ENCODE measurements around the gene AK8. TPM values are rescaled to one million over a fixed set of nuclear protein-coding genes. Genes with fewer than 3 reads are reported as not detected.

The AK8 gene
- total and polyA plus RNA-seq, 2 donors from 2014 or later, result 6.2 to 6.3 TPM

GRCh38 chr9:132869266-132869665 is 8.8 kb downstream of the AK8 start:
- no peaks in the 10 kb centered on the region for H3K9me3 ChIP-seq (ENCODE audit: control insufficient read depth in 2 of 3, insufficient read depth in 1 of 3, low read length in 3 of 3)
- no peak for TF ChIP-seq CTCF (IDR thresholded peaks at IDR 0.05; ENCODE audit: borderline replicate concordance, extremely low read depth, insufficient read depth)
- intact Hi-C loops (cut with DNase I), result no loop called here
- no peaks in the 10 kb centered on the region for H3K36me3 ChIP-seq (ENCODE audit: control insufficient read depth in 2 of 3, insufficient read depth in 3 of 3, low read length in 3 of 3)
- DNase-seq, result no peak
- no peaks in the 10 kb centered on the region for H3K4me1 ChIP-seq (ENCODE audit: control insufficient read depth in 2 of 3, insufficient read depth in 2 of 3, low read depth in 1 of 3, low read length in 3 of 3)
- H3K27me3 ChIP-seq (ENCODE audit: control insufficient read depth, insufficient read depth, low read length), result no peaks in the 10 kb centered on the region
- H3K4me3 ChIP-seq (ENCODE audit: low read length in 3 of 3), result no peak overlapping the region
- H3K9ac ChIP-seq (ENCODE audit: low read length in 3 of 3), result no peak overlapping the region
- FAIRE-seq, result no peak
- no peak overlapping the region for H3K27ac ChIP-seq (ENCODE audit: low read depth in 2 of 2, low read length in 2 of 2)

GRCh38 chr9:132866898-132867297 is 11.2 kb downstream of the AK8 start:
- no peaks in the 10 kb centered on the region for H3K9me3 ChIP-seq (ENCODE audit: control insufficient read depth in 2 of 3, insufficient read depth in 1 of 3, low read length in 3 of 3)
- no peak for TF ChIP-seq CTCF (IDR thresholded peaks at IDR 0.05; ENCODE audit: borderline replicate concordance, extremely low read depth, insufficient read depth)
- H3K27me3 ChIP-seq (ENCODE audit: control insufficient read depth, insufficient read depth, low read length), result no peaks in the 10 kb centered on the region
- H3K27ac ChIP-seq (ENCODE audit: low read depth in 2 of 2, low read length in 2 of 2), result no peak overlapping the region
- DNase-seq, result no peak
- intact Hi-C loops (cut with DNase I), result no loop called here
- no peaks in the 10 kb centered on the region for H3K4me1 ChIP-seq (ENCODE audit: control insufficient read depth in 2 of 3, insufficient read depth in 2 of 3, low read depth in 1 of 3, low read length in 3 of 3)
- no peak overlapping the region for H3K4me3 ChIP-seq (ENCODE audit: low read length in 3 of 3)
- no peaks in the 10 kb centered on the region for H3K36me3 ChIP-seq (ENCODE audit: control insufficient read depth in 2 of 3, insufficient read depth in 3 of 3, low read length in 3 of 3)
- no peak for FAIRE-seq
- no peak overlapping the region for H3K9ac ChIP-seq (ENCODE audit: low read length in 3 of 3)

- Histone ChIP-seq H3K9me3 (ENCODE audit: control insufficient read depth in 2 of 3, insufficient read depth in 1 of 3, low read length in 3 of 3) (no peaks in the 10 kb centered on the region), H3K36me3 (ENCODE audit: control insufficient read depth in 2 of 3, insufficient read depth in 3 of 3, low read length in 3 of 3) (no peaks in the 10 kb centered on the region), H3K4me3 (ENCODE audit: low read length in 3 of 3) (no peak overlapping the region), H3K9ac (ENCODE audit: low read length in 3 of 3) (no peak overlapping the region), H3K27me3 (ENCODE audit: control insufficient read depth, insufficient read depth, low read length) (no peaks in the 10 kb centered on the region), H3K4me1 (ENCODE audit: control insufficient read depth in 2 of 3, insufficient read depth in 2 of 3, low read depth in 1 of 3, low read length in 3 of 3) (no peaks in the 10 kb centered on the region), H3K27ac (ENCODE audit: low read depth in 2 of 2, low read length in 2 of 2) (no peak overlapping the region)
- intact Hi-C loops (cut with DNase I), result no loop called here
- TF ChIP-seq CTCF (IDR thresholded peaks at IDR 0.05; ENCODE audit: borderline replicate concordance, extremely low read depth, insufficient read depth), result no peak
- no peak for FAIRE-seq
- DNase-seq, result no peak
Observed at GRCh38 chr9:132864691-132865090, 13.4 kb downstream of the AK8 start.

- Histone ChIP-seq H3K27me3 (ENCODE audit: control insufficient read depth, insufficient read depth, low read length) (no peaks in the 10 kb centered on the region), H3K9me3 (ENCODE audit: control insufficient read depth in 2 of 3, insufficient read depth in 1 of 3, low read length in 3 of 3) (no peaks in the 10 kb centered on the region), H3K4me1 (ENCODE audit: control insufficient read depth in 2 of 3, insufficient read depth in 2 of 3, low read depth in 1 of 3, low read length in 3 of 3) (no peaks in the 10 kb centered on the region), H3K9ac (ENCODE audit: low read length in 3 of 3) (no peak overlapping the region), H3K4me3 (ENCODE audit: low read length in 3 of 3) (no peak overlapping the region), H3K36me3 (ENCODE audit: control insufficient read depth in 2 of 3, insufficient read depth in 3 of 3, low read length in 3 of 3) (no peaks in the 10 kb centered on the region), H3K27ac (ENCODE audit: low read depth in 2 of 2, low read length in 2 of 2) (no peak overlapping the region)
- intact Hi-C loops (cut with DNase I), result no loop called here
- FAIRE-seq (no peak), DNase-seq (no peak)
- no peak for TF ChIP-seq CTCF (IDR thresholded peaks at IDR 0.05; ENCODE audit: borderline replicate concordance, extremely low read depth, insufficient read depth)
Observed at GRCh38 chr9:132864277-132864676, 13.8 kb downstream of the AK8 start.
